ENCODE results near the gene ASB1. TPM values are rescaled to one million over a fixed set of nuclear protein-coding genes. Genes with fewer than 3 reads are reported as not detected.

The ASB1 gene
- total RNA-seq, 1 experiment from 2014 or later: 46.0 TPM

DNA sequence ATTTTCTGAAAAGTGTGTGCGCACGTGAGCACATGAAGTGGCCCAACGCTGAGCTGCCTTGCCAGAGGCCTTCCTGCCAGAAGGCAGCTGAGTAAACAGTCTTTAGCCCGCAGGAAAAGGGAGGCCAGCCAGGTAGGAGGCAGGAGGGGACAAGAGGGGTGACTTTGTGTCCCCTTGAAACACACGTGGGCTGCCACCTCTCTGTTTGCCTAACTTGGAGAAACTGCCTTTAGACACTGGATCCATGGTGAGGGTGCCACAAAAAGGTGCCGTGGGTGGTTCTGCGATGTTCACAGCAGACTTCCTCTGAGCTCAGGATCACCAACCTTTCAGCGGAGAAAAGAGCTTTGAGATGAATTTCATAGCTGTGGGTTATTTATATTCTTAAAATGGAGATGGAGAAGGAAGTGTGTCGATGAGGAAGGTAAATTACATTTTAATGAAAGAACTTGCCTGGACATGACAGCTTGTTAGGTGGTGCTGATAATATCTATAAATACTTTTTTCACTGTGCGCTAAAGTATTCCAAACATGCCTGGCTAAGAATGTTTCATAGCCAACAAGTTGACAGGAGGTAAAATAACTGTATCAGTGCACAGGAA lies 36.6 kb upstream of the ASB1 start:
- peak overlapping the region in 1 of 3 experiments; percentile 67; a peak in 3 of 7 replicates for H3K27ac Mint-ChIP-seq
- Histone ChIP-seq H3K23me2 (ENCODE audit: insufficient read length, low read depth, low read length, poor library complexity, severe bottlenecking) (no peaks in the 10 kb centered on the region), H3K4me2 (ENCODE audit: insufficient read depth, insufficient read length, low read length) (no peak overlapping the region), H2AFZ (ENCODE audit: low read length) (no peak overlapping the region), H3T11ph (ENCODE audit: low read length) (no peak overlapping the region), H3K4me1 (ENCODE audit: insufficient read depth, low read length) (no peaks in the 10 kb centered on the region), H2BK5ac (ENCODE audit: insufficient read length, low read length) (no peak overlapping the region), H3K27ac (ENCODE audit: insufficient read length, low read depth, low read length) (no peak overlapping the region), H2BK20ac (ENCODE audit: low read depth, low read length, poor library complexity, severe bottlenecking) (no peak overlapping the region), H3K9ac (ENCODE audit: extremely low read depth, insufficient read length, low read length) (no peak overlapping the region), H3K14ac (ENCODE audit: insufficient read depth, low read length) (no peak overlapping the region; the same call in 1 of the 2 replicates), H3K79me2 (ENCODE audit: insufficient read depth, low read length) (no peaks in the 10 kb centered on the region), H2BK120ac (ENCODE audit: low read depth, low read length, poor library complexity, severe bottlenecking) (no peak overlapping the region), H2BK12ac (ENCODE audit: insufficient read length, low read depth, low read length) (no peak overlapping the region), H3K18ac (ENCODE audit: insufficient read length, low read depth, low read length) (no peak overlapping the region), H2AK5ac (ENCODE audit: insufficient read length, low read length) (no peak overlapping the region), H3K9me3 (ENCODE audit: control insufficient read depth, low read depth, low read length) (no peaks in the 10 kb centered on the region), H4K20me1 (ENCODE audit: control insufficient read depth, insufficient read depth, insufficient read length) (no peaks in the 10 kb centered on the region), H3K27me3 (ENCODE audit: insufficient read depth, low read length) (no peaks in the 10 kb centered on the region), H3K23ac (ENCODE audit: insufficient read length, low read depth, low read length) (no peak overlapping the region), H3K56ac (ENCODE audit: insufficient read length, low read depth, low read length) (no peak overlapping the region), H3K79me1 (ENCODE audit: insufficient read depth, low read depth, low read length, poor library complexity, severe bottlenecking) (no peaks in the 10 kb centered on the region), H4K91ac (ENCODE audit: insufficient read length, low read depth, low read length) (no peak overlapping the region), H4K8ac (replicated peaks; ENCODE audit: insufficient read length, low read depth, low read length) (no peak overlapping the region), H2BK15ac (ENCODE audit: low read depth, low read length) (no peak overlapping the region), H4K5ac (ENCODE audit: insufficient read length, low read depth, low read length) (no peak overlapping the region), H3K4ac (ENCODE audit: low read depth, low read length) (no peak overlapping the region)
- 100% methylated on average over 1 of the region's 10 CpGs for WGBS (ENCODE audit: extremely low coverage, insufficient read length, low lambda C conversion rate)
- H3K27me3 Mint-ChIP-seq (ENCODE audit: low read depth): no peaks in the 10 kb centered on the region
- H3K4me3 Mint-ChIP-seq: no peak overlapping the region
- no peaks in the 10 kb centered on the region for H3K9me3 Mint-ChIP-seq
- no peak for DNase-seq
- H3K36me3 Mint-ChIP-seq (ENCODE audit: insufficient read depth in 1 of 3, low read depth in 3 of 3): no peaks in the 10 kb centered on the region
- TF ChIP-seq, protein P1, sequence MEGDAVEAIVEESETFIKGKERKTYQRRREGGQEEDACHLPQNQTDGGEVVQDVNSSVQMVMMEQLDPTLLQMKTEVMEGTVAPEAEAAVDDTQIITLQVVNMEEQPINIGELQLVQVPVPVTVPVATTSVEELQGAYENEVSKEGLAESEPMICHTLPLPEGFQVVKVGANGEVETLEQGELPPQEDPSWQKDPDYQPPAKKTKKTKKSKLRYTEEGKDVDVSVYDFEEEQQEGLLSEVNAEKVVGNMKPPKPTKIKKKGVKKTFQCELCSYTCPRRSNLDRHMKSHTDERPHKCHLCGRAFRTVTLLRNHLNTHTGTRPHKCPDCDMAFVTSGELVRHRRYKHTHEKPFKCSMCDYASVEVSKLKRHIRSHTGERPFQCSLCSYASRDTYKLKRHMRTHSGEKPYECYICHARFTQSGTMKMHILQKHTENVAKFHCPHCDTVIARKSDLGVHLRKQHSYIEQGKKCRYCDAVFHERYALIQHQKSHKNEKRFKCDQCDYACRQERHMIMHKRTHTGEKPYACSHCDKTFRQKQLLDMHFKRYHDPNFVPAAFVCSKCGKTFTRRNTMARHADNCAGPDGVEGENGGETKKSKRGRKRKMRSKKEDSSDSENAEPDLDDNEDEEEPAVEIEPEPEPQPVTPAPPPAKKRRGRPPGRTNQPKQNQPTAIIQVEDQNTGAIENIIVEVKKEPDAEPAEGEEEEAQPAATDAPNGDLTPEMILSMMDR (conservative IDR thresholded peaks at IDR 0.05): no peak
- H3K4me1 Mint-ChIP-seq: no peaks in the 10 kb centered on the region
